GM19455 (cell line): ENCODE results near the gene THADA.

Experiments
- ATAC-seq: cut with Tn5 transposase; IDR thresholded peaks from one replicate; pipeline ENCODE4 v1.9.1; 2021; ENCODE audit not compliant: unreplicated experiment

The THADA gene

DNA sequence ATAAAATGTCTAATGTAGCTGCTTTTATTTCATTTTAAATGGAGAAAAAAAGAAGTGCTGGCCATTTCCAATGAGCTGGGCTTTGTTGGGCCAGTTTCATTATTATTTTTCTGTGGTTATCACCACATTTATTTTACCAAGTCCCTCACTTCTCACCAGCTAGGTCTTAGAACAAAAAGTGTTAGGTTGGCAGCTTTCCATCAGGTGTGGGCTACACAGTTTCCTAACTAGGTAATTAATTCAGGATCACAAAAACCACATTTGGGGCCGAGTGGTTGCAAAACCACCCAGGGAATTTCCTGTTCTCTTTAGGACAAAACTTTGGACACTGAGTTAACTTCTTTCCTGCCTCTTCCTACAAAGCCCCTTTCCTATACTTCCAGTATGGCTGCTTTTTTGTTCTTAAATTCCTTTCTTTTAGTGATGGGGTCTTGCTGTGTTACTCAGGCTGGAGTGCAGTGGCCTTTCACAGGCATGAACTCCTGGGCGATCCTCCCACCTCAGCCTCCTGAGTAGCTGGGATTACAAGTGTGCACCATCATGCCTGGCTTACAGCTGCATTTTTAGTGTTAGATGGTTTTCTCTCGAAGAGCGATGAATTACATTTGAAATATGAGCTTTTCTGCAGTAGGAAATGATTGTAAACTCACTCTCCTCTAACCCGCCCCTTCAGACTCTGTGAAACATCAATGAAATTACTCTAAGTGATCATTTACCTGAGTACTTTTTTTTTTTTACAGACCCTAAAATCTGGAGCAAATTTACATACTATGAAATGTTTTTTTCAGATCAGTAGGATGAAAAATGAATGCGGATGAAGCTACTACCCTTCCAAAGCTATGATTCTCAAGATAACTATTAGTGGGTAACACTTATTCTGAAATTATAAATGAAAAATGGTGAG, 366.8 kb downstream of the THADA start:
- no peak for ATAC-seq

DNA sequence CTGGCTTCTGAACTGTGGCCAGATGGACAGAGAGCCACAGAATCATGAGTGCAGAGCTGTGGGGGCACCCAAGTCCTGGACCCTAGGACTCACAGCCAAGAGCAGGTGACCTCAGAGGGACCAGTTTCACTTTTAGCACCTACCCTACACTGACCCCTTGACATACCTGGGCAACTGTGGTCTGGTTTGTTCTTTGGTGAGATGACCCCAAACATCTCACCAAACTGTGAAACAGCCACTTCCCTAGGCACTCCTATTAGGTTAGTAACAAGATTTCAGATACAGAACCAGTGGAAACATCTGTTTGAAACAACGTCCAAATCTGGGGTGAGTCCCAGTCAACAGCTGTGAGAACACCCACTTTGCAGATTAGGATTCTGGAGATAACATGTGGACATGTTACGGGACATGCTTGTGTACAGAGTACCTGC, 367.5 kb downstream of the THADA start:
- no peak for ATAC-seq

DNA sequence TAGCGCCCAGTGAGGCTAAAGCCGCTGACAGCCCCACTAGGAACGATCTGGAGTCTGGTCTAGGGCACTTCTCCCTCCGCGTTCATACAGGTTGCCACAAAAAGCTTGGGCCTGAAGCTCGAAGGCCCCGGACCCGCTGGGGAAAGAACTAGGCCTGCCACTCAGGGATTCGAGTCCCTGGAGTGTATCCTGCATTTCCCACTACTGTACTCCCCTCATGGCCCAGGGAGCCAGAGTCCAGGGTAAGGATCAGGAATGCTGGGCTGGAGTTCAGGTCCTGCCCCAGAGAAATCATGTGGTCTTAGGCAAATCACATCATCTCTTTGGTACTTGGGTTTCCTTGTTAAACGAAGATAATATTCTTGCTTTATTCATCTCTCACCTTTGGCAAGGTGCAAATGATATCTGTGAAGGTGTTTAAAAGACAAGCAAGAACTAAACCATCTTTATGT, 368.0 kb downstream of the THADA start:
- ATAC-seq, result no peak

DNA sequence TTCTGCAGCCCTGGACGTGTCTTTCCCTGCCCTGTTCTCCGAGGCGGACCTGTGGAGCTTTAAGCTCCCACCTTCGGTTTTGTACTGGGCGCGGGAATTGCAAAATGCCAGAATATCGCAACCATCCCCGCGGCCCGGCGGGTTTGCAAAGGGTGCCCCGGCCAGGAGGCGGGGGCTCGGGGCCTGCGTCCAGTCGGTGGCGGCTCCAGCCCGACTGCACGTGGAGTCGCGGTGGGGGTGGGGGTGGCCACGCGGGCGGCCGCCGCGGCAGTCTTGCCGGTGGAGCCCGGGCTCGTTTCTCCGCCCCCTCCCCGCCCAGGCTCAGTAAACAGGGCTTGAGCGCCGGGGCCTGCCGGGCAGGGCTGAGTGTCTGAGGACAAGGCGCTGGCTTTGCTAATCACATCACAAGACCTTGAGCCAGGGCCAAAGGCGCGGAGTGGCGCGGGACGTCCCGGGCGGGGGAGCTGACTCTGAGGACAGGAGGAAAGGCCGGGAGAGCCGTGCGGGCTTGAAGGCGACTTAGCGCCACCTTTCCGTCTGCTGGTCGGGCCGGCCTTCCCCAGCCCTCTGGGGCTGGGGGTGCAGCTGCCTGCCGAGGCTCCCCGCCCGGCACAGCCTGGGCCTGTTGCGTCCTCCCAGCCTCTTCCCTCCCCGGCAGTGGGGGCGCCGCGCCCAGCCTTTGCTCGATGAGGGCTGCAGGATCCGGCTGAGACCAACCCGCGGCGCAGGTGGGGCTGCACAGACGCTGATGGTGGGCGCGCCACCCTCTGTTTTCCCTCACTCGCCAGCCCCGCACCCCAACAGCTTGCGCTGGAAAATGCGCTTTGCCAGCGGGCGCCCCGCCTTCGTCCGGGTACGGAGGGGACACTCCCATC, 368.6 kb downstream of the THADA start:
- peak; percentile 31 for ATAC-seq

DNA sequence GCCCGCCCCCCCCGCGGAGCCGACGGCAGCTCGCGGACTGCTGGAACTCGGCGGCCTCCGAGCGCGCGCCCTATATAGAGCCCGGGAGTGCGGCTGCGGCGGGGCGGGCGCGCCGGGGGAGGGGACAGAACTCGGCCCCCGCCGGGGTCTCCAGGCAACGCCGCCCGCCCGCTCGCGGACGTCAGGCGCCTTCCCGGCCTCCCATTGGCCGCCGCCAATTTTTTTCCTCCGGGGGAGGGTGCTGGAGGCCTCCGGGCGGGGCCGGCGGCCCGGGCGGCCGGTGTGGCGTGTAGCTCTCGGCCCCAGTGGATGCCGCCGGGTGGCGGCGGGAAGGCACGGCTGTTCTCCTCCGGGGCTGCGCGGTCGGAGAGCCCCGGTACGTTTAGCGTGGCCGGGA, 369.3 kb downstream of the THADA start, which contains the start of gene ZFP36L2:
TSS of gene ZFP36L2 (minus strand) at position 49 of the 397 bp plus-strand sequence. CDS start 291 bp downstream, outside the sequence.
- ATAC-seq, result peak; percentile 51

DNA sequence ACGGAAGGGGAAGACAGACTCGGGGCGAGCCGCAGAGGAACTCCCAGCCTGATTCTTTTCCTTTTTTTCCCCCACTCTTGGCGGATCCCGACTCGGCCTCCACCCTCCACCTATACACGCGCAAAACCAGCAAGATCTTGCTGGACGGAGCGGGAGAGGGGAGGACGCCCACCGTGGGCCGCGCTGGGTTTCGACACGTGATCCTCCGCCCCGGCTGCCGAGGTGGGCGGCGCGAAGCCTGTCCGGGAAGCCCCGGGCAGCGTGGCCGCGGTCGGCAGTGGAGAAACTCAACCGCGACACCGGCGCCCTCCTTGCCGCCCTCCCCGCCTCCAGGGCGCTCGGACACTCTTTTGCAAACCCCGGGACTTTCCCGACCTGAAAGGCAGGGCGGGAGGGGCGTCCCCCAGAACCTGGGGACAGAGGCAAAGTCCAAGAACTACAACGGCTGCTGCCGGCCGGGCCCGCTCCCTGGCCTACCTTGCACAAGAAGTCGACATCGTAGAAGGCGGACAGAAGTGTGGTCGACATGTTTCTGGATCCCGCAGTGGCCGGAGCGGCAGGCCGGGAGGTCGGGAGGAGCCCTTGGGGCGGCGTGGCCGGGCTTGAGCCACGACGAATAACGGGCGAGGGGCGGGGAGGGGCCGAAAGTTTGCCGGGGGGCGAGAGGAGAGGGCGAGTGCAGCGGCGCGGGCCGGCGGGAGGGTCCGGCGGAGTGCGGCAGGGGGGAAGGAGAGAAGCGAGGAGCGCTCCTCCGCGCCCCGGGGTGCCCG, 369.9 kb downstream of the THADA start:
- peak; percentile 29 for ATAC-seq

DNA sequence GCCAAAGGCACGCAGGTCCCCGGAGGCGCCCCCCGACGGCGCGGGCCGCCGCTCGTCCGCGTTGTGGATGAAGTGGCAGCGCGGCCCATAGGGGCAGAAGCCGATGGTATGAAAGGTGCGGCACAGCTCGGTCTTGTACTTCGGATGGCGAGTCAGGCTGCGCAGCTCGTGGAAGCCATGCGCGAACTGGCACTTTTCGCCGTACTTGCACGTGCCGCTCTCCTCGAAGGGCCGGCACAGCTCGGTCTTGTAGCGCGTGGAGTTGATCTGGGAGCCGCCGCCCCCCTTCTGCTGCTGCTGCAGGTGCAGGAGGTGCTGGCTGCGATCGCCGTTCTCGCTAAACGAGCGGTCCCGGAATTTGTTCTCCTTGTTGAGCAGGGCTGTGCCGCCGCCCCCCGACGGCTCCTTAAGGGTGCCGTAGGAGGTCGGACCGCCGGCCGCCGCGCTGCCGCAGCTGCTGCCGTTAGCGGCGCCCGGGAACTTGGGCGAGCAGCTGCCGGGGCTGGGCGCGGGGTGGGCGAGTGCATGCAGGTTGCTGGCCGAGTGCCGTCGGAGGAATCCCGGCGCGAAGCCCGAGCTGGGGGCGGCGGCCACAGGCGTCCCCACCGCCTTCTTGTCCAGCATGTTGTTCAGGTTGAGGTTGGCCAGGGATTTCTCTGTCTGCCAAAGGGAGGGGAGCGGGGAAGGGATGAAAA, 370.6 kb downstream of the THADA start:
- ATAC-seq, result no peak

DNA sequence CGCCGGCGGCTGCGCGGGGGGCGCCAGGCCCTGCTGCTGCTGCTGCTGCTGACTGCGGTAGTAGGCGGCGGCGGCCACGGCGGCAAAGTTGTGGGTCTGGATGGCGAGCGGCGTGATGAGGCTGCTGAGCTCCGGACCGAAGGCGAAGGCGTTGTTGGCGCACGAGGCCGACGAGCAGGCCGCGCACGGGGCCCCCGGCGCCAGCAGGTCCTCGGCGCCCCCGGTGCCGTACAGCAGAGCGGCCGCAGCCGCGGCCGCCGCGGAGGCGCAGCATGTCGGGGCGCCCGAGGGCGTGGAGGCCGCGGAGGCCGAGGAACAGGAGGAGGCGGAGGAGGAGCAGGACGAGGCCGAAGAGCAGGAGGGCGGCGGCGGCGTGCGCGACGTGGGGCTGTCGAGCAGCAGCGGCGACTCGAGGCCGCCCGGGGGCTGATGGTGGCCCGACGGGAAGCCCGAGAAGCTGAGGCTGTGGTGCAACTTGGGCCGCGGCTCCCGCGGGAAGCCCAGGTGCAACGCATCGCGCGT, 371.2 kb downstream of the THADA start:
- ATAC-seq, result no peak

DNA sequence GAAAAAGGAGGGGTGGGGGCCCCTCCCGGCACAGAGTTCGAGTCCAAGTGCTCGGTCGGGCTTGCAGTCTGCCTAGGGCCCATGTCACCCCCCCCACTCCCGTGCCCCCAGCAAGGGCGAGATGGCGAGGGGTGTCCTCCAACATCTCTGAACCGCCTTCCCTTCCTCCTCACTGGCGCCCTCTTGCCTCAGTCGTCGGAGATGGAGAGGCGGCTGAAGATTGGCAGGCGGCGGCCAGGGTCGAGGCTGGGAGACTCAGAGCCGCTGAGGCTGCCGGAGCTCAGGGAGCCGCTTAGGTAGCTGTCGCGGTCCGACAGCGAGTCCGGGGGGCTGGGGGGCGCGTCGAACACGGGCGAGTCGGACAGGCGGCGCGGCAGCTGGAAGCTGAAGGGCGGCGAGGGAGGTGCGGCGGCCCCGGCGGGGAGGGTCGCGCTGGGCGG, 371.7 kb downstream of the THADA start:
- ATAC-seq, result no peak

DNA sequence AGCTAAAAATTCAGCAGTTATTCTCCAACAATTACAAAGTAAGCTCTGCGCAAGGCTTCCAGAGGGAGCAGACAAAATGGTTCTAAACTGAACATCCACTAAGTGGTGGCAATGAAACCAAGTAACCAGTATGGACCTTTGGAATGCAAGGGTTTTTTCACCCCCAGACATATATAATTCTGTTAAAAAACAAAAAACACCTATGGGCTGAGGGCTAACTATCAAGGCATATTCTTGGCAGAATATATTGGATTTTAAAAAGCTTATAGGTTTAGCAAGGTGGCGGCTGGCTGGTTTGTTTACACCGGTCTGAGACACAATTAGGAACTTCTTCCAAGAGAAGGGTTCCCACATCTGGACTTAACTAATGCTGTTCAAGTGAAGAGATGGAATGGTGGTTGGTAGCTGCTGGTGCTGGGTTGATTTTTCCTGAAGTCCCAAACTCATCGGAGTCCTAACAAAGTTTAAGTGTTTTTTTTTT, 372.3 kb downstream of the THADA start:
- ATAC-seq, result no peak

DNA sequence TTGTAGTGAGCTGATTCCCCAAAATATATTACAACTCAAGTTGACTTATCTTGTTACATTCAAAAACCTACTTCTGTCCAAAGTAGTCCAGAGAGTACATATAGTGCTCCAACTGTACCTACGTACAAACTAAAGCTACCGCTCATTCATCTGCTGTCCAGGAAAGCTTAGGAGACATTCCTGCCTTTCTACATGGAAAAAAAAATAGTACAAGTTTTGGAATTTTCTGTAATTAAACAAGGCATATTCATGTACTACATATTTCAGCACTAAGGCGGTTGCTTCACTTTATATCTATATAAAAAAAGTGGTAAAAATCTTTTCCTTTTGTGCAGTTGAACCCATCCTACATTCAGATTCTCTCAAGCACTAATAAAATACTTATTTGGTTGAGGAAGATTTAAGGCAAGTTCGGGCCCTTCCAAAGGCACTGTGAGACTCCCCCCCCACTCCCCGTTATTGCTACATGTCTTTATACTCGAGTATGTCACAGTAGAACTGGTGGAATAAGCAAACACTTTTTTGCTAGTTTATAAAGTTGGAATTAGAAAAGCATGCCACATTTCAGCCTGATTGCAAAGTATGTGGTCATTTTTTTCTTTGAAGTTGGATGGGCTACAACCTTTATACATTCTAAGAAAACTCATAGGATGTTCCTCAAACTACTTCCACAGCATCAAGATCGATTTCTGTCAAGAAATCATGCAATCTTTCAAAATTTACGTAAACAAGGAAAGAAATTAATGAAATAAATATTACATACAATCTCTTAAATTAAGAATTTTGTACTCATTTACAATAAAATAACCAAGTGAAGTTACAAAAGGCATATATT, 373.1 kb downstream of the THADA start:
- ATAC-seq, result no peak

DNA sequence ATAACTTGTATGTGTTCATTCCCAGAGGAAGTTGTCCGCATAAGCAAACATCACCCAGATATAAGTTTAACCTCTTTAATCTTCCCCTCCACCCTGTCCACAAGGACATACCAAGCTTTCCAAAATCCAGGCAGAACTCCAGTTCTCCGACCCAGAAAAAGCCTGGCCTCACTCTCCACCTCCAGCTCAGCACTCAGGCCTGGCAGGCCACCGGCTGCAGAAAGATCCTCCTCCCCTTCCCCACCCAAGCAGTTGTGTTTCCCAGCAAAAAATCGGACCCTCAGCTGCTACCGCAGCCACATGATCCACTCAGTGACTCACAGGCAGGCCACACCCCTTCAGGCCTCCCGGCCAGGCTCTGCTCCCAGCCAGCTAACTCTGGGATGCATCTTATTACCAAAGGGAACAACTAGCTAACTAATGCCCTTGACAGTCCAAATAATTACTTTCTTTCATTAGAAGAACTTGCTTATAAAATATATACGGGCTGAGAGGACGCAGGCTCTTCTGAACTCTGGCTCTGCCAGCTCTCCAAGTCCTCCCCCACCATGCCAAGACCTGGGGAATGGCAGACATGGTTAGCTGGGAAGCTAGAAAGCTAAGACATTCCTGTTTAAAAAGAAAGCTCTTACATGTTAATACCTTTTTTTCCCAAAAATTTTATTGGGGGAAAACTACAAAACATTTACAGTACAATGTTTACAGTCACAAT, 373.9 kb downstream of the THADA start:
- no peak for ATAC-seq

DNA sequence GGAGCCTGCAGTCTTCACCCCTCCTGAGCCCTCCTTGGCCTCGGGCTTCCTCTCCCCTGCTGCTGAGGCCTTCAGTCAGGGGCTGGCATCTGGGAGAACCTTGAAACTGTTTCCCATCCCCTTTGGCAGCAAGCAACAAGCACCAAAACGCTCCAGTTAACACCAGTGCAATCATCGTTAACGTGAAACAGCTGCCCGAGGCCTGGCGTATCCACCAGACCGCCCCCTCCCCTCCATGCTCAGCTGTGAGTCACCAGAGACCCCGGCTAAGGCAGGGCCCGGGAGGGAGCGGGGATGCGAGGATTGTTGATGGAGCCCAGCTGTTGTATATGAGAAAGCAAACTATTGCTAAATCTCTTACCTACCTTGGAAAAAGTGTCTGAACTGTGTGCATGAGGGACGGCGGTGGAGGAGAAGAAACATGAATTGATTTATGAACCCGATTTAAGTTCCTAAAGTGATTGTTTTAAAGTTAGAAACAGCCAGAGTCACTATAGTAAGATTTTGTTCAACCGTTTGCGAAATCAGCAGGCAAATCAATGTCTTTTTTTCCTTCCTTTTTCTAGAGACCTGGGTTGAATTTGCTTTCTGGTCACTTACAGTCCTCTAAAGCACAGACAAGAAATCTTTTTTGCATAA, 374.6 kb downstream of the THADA start:
- ATAC-seq, result no peak

DNA sequence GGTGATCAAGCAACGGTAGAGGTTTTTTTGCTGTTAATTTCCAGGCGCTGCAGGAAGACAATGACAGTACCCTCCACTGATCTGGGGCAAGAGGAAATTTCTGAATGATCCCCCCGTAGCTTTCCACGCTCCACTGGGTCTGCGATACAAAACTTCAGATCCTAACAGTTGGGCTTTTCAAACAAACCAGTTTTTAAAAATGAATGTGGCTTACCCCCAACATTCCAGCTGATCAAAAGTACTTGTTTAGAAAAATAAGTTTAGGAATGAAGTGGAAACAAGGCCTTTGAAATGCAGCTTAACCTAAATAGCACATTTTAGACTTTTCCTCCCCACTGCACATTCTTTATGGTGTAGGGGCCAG, 375.1 kb downstream of the THADA start:
- ATAC-seq, result no peak

DNA sequence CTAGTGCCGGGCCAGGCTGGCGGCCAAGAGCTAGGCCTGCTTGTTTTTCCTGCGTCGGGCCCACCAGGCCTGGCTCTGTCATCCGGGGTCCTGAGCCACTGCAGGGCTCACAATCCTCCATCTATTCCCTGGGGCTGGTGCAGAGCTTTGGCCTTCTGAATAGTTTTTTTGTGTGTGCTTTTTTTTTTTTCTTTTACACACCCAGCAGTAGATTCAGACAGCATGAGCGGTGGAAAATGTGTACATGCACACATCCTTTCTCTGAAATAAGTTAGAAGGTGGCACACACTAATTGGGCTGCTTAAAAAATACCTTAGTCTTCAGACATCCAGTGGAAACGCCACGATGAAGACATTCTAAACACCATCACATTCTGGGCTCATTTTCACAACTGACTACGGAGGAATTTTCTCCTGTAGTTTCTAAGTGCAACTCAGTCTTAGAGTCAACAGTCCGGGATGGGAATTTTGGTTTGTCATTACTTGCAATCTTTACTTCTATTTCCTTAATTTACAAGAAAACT, 375.5 kb downstream of the THADA start:
- ATAC-seq, result peak; percentile 12

DNA sequence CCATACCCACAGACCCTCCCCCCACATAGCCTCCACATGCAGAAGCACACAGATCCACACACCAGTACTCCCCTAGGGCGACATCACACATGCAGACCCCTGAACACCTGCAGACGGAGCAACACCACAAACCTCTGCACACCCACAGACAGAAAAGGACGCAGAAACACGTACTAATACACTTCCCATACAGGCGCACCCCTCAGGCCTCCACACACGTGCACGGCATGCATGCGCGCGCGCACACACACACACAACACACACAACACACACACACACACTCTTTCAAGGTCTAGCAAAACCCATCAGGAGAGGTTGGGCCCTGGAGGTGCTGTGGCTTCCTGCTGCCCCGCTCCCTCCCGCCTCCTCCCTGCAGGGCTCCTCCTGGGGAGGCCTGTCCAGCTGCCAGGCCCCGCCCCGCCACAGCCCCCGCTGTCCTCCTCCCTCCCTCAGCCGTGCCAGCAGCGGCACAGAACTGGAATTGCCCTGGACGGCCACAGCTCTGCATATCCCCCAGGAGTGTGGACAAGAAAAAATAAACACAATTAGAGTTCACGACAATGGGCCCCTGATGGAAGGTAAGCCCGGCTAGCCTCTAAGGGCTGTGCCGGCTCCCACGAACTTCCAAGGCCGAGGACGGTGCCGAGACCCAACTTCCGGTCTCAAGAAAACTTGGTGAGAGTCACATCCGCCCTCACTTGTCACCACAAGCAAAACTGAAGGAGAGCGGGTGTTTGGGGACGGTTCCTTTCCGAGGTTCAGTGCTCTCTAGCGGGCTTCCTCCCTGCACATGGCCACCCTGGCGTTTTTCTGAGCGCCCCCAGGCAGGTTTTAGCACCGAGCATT, 376.2 kb downstream of the THADA start:
- peak; percentile 60 for ATAC-seq
